DOHH2 (cell line): ENCODE results near the gene CLCNKA.

Source experiments
- H3F3A ChIP-seq: fragments of 200-600 bp; sonication (generic), shearing (Covaris generic); 2 replicates; pipeline ENCODE4 v1.6.0; 2016; ENCODE audit warnings: antibody characterized with exemption, mild to moderate bottlenecking; ENCODE audit not compliant: control insufficient read depth, insufficient read depth
- H3K27ac ChIP-seq: fragments of 200-600 bp; sonication (generic); 2 replicates; pipeline ENCODE4 v1.5.1; 2014; ENCODE audit warnings: low read depth, mild to moderate bottlenecking, low read length, moderate library complexity
- H3K27me3 ChIP-seq: fragments of 200-600 bp; sonication (generic); 2 replicates; pipeline ENCODE4 v1.6.1; 2014; ENCODE audit warnings: mild to moderate bottlenecking, low read length, mixed read lengths; ENCODE audit not compliant: control insufficient read depth
- H3K36me3 ChIP-seq: fragments of 200-600 bp; sonication (generic); 2 replicates; pipeline ENCODE4 v1.6.1; 2014; ENCODE audit warnings: mild to moderate bottlenecking, low read length, moderate library complexity, mixed read lengths; ENCODE audit not compliant: control insufficient read depth
- H3K4me1 ChIP-seq: fragments of 200-600 bp; sonication (generic); 2 replicates; pipeline ENCODE4 v1.6.1; 2014; ENCODE audit warnings: mild to moderate bottlenecking, low read length, mixed read lengths; ENCODE audit not compliant: control insufficient read depth
- H3K4me2 ChIP-seq: fragments of 200-600 bp; sonication (generic); 2 replicates; pipeline ENCODE4 v1.6.0; 2014; ENCODE audit warnings: mild to moderate bottlenecking, low read length, moderate library complexity
- H3K4me3 ChIP-seq: fragments of 200-600 bp; sonication (generic); 2 replicates; pipeline ENCODE4 v1.5.1; 2014; ENCODE audit warnings: mild to moderate bottlenecking, low read length, mixed read lengths
- H3K79me2 ChIP-seq: fragments of 200-600 bp; sonication (generic); 2 replicates; pipeline ENCODE4 v1.6.1; 2014; ENCODE audit warnings: mild to moderate bottlenecking, low read length, mixed read lengths; ENCODE audit not compliant: control insufficient read depth
- H3K9me2 ChIP-seq: fragments of 200-600 bp; sonication (generic); replicated peaks from 2 replicates; pipeline ENCODE4 v1.6.1; 2014; ENCODE audit warnings: mild to moderate bottlenecking, low read length, mixed read lengths; ENCODE audit not compliant: control insufficient read depth
- H3K9me3 ChIP-seq: fragments of 200-600 bp; sonication (generic); 2 replicates; pipeline ENCODE4 v1.6.1; 2014; ENCODE audit warnings: antibody characterized with exemption, low read length, mixed read lengths; ENCODE audit not compliant: control insufficient read depth, insufficient read depth
- H4K20me1 ChIP-seq: fragments of 200-600 bp; sonication (generic); 2 replicates; pipeline ENCODE4 v1.6.0; 2014; ENCODE audit warnings: low read depth, mild to moderate bottlenecking, antibody characterized with exemption, low read length, moderate library complexity; ENCODE audit not compliant: control insufficient read depth, insufficient read depth
- EZH2phosphoT487 ChIP-seq: fragments of 200-600 bp; sonication (generic); IDR thresholded peaks from 2 replicates; pipeline ENCODE4 v1.6.1; 2017; ENCODE audit warnings: borderline replicate concordance, mild to moderate bottlenecking, antibody characterized with exemption, low read length, moderate library complexity, mixed read lengths
- TF ChIP-seq, protein P1 (sequence below): fragments of 200-600 bp; sonication (generic); IDR thresholded peaks from one replicate; pipeline ENCODE4 v1.5.1; 2014; ENCODE audit warnings: antibody characterized with exemption, mild to moderate bottlenecking, low read depth, low read length; ENCODE audit not compliant: poor library complexity, severe bottlenecking

The CLCNKA gene

GRCh38 chr1:16075337-16076030 is 53.6 kb downstream of the CLCNKA start:
- Histone ChIP-seq H3K27ac (no peak overlapping the region), H3K36me3 (no peaks in the 10 kb centered on the region), H3K4me1 (peaks cover 14% of the 10 kb centered on the region), H3K27me3 (peaks cover 41% of the 10 kb centered on the region), H3K9me2 (no peaks in the 10 kb centered on the region), H3K79me2 (no peaks in the 10 kb centered on the region), H4K20me1 (no peaks in the 10 kb centered on the region; the same call in 1 of the 2 replicates), H3K9me3 (no peaks in the 10 kb centered on the region), H3K4me3 (no peak overlapping the region), H3F3A (0 out of 2 replicates have a peak, but pooled peaks cover 3% of the 10 kb centered on the region), H3K4me2 (no peak overlapping the region)
- no peak for TF ChIP-seq EZH2phosphoT487
- TF ChIP-seq, protein P1, sequence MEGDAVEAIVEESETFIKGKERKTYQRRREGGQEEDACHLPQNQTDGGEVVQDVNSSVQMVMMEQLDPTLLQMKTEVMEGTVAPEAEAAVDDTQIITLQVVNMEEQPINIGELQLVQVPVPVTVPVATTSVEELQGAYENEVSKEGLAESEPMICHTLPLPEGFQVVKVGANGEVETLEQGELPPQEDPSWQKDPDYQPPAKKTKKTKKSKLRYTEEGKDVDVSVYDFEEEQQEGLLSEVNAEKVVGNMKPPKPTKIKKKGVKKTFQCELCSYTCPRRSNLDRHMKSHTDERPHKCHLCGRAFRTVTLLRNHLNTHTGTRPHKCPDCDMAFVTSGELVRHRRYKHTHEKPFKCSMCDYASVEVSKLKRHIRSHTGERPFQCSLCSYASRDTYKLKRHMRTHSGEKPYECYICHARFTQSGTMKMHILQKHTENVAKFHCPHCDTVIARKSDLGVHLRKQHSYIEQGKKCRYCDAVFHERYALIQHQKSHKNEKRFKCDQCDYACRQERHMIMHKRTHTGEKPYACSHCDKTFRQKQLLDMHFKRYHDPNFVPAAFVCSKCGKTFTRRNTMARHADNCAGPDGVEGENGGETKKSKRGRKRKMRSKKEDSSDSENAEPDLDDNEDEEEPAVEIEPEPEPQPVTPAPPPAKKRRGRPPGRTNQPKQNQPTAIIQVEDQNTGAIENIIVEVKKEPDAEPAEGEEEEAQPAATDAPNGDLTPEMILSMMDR, result no peak

DNA sequence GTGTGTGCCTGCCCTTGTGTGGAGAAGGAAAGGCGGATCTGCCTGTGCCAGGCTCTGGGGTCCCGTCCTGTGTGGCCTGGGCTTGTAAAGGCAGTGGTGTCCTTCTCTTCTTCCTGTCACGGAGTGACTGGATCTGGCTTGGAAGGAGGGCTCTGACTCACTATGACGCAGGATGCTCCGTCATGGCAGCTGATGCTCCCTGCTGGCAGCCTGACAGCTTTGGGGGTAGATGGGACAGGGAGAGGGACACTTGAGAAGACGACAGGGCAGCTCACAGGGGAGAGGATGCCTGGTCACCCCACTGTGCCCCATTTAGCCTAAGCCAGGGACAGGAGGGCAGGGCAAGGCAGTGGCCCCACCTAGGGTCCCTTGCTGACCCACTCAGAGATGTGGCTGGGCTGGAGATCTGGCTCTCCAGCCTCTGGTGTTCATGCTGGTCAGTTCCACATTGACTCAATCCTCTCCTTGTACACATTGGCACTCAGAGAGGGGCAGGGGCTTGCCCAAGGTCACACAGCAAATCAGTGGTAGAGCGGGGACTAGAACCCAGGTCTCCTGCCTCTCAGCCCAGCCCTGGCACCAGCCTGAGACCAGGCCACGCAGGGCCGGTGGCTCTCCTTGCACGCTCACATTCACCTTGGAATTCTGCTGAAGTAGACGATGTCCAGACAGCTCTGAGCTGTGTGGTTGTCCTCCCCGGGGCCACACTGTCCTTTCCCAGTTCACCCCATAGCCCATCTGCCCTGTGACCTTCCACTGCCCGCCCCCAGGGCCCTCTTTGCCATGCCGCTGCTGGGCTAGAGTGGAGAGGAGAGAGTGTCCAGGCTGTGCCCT is 54.4 kb downstream of the CLCNKA start:
- TF ChIP-seq, protein P1, result no peak
- no peak for TF ChIP-seq EZH2phosphoT487
- no peaks in the 10 kb centered on the region for H3K36me3 ChIP-seq
- H3K4me1 ChIP-seq, result peaks cover 14% of the 10 kb centered on the region
- H3K9me2 ChIP-seq, result no peaks in the 10 kb centered on the region
- no peaks in the 10 kb centered on the region for H3K79me2 ChIP-seq
- peaks cover 34% of the 10 kb centered on the region for H3K27me3 ChIP-seq
- 0 out of 2 replicates have a peak, but pooled peaks cover 3% of the 10 kb centered on the region for H3F3A ChIP-seq
- H3K9me3 ChIP-seq, result no peaks in the 10 kb centered on the region
- no peak overlapping the region for H3K4me2 ChIP-seq
- no peaks in the 10 kb centered on the region; the same call in 1 of the 2 replicates for H4K20me1 ChIP-seq
- H3K4me3 ChIP-seq, result no peak overlapping the region
- no peak overlapping the region for H3K27ac ChIP-seq

DNA sequence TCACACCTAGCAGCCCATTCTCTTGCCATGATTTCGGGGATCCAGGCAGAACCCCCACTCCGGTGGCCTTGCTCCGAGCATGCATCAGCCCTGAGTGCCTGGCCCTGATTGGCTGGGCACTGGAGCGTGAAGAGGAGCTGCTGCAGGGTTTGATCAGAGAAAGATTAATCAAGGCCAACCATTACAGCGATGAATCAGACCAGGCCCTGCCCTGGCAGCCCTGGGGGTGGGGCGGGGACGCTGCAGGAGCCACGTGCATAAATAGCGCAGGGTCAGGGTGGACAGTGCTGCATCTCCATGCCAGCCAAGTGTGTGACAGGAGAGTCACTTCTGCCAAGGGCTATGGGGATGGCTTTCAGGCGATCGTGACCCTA is 55.0 kb downstream of the CLCNKA start:
- H3K36me3 ChIP-seq, result no peaks in the 10 kb centered on the region
- H3F3A ChIP-seq, result 0 out of 2 replicates have a peak, but pooled peaks cover 3% of the 10 kb centered on the region
- no peaks in the 10 kb centered on the region for H3K9me2 ChIP-seq
- no peak for TF ChIP-seq EZH2phosphoT487
- TF ChIP-seq, protein P1, result no peak
- H3K79me2 ChIP-seq, result no peaks in the 10 kb centered on the region
- no peaks in the 10 kb centered on the region; the same call in 1 of the 2 replicates for H4K20me1 ChIP-seq
- peaks cover 14% of the 10 kb centered on the region for H3K4me1 ChIP-seq
- no peaks in the 10 kb centered on the region for H3K9me3 ChIP-seq
- no peak overlapping the region for H3K4me2 ChIP-seq
- H3K27me3 ChIP-seq, result peaks cover 30% of the 10 kb centered on the region
- no peak overlapping the region for H3K4me3 ChIP-seq
- H3K27ac ChIP-seq, result no peak overlapping the region
